GM12801 (cell line): ENCODE results near the gene FGF14.

Source experiments
- CTCF ChIP-seq: IDR thresholded peaks from one replicate; pipeline ENCODE4 v1.5.1; 2011; ENCODE audit warnings: control low read depth; ENCODE audit not compliant: insufficient read length; ENCODE audit errors: extremely low read depth

Gene FGF14

GRCh38 chr13:101718496-101718895 is 683.4 kb downstream of the FGF14 start:
- TF ChIP-seq CTCF, result no peak

GRCh38 chr13:101717353-101717752 is 684.5 kb downstream of the FGF14 start:
- no peak for TF ChIP-seq CTCF

GRCh38 chr13:101714195-101714594 is 687.7 kb downstream of the FGF14 start:
- TF ChIP-seq CTCF, result no peak

- no peak for TF ChIP-seq CTCF
Observed at GRCh38 chr13:101712026-101712348, 689.9 kb downstream of the FGF14 start.

GRCh38 chr13:101711307-101712025 is 690.4 kb downstream of the FGF14 start:
- TF ChIP-seq CTCF, result no peak

GRCh38 chr13:101709952-101710351 is 691.9 kb downstream of the FGF14 start:
- TF ChIP-seq CTCF, result no peak

GRCh38 chr13:101708115-101708514 is 693.7 kb downstream of the FGF14 start:
- no peak for TF ChIP-seq CTCF
